HepG2 (cell line): ENCODE data around the gene NFATC4. TPM values are rescaled to one million over a fixed set of nuclear protein-coding genes. Genes with fewer than 3 reads are reported as not detected.

Experiments
- ATAC-seq: fragments of 200-7000 bp; cut with Tn5 transposase; 3 replicates; pipeline ENCODE4 v1.9.1; 2020; ENCODE audit warnings: mild to moderate bottlenecking, moderate library complexity
- BruUV-seq: library from RNA; stranded (reverse); fragments of 400-500 nt; replicated peaks from 2 replicates; lab custom pipeline; 2021; lab: Mats Ljungman, UMichigan
- CTCF ChIA-PET: fragments of 300-600 bp; formaldehyde crosslinking; extraction: SDS; loops from one replicate; lab custom pipeline; 2021; ENCODE audit warnings: low total read pairs, inconsistent platforms, low intra/inter-chr PET ratio; lab: Yijun Ruan, JAX
- POLR2A ChIA-PET: fragments of 350-600 bp; sonication (Branson Sonifier 250); formaldehyde crosslinking; loops from one replicate; lab custom pipeline; 2020; ENCODE audit warnings: antibody characterized with exemption, inconsistent platforms; lab: Yijun Ruan, JAX
- DNase-seq: peaks from one replicate; pipeline ENCODE4 v3.0.0-alpha.2; 2015; ENCODE audit warnings: low spot score
- FAIRE-seq: peaks from 3 replicates; lab custom pipeline; 2011; peaks lifted over from hg19 to GRCh38; lab: Jason Lieb, UNC
- H2AFZ ChIP-seq: one replicate; pipeline ENCODE4 v1.6.1; 2011; ENCODE audit warnings: low read length, inconsistent platforms
- H3K27ac ChIP-seq: fragments of 300-600 bp; 3 replicates; pipeline ENCODE4 v1.8.0; 2011; ENCODE audit warnings: mixed run types, mild to moderate bottlenecking, mixed read lengths, low read length, inconsistent platforms; ENCODE audit not compliant: insufficient read depth; ENCODE audit errors: extremely low read length
- H3K27me3 ChIP-seq, 2 experiments: fragments of 200-600 bp in 1 of 2; 2 replicates in 1 of 2; 3 replicates in 1 of 2; pipeline versions ENCODE4 v1.6.0 to v1.8.0; 2011; ENCODE audit warnings: low read length in 2 of 2, mild to moderate bottlenecking in 2 of 2, moderate library complexity in 2 of 2, inconsistent platforms in 1 of 2; ENCODE audit not compliant: insufficient read depth in 2 of 2, control insufficient read depth in 1 of 2
- H3K36me3 ChIP-seq, 2 experiments: fragments of 200-600 bp in 1 of 2; replicated peaks in 1 of 2; 2 replicates in 1 of 2; 3 replicates in 1 of 2; pipeline versions ENCODE4 v1.5.1 to v1.8.0; 2011; ENCODE audit warnings: low read length in 2 of 2, inconsistent platforms in 1 of 2; ENCODE audit not compliant: insufficient read depth in 2 of 2, control insufficient read depth in 1 of 2
- H3K4me1 ChIP-seq: 2 replicates; pipeline ENCODE4 v1.5.1; 2012; ENCODE audit warnings: low read length, inconsistent platforms; ENCODE audit not compliant: insufficient read depth
- H3K4me2 ChIP-seq: 2 replicates; pipeline ENCODE4 v1.6.0; 2011; ENCODE audit warnings: low read depth, low read length, inconsistent platforms
- H3K4me3 ChIP-seq, 3 experiments: fragments of 200-600 bp in 1 of 3; sonication (generic), shearing (Covaris generic) in 1 of 3; replicated peaks in 1 of 3; 2 replicates each; pipeline ENCODE4 v1.5.1; 2011 to 2016; ENCODE audit warnings: low read length in 3 of 3, inconsistent platforms in 2 of 3, low read depth in 2 of 3, mild to moderate bottlenecking in 2 of 3, control low read depth in 1 of 3, mixed read lengths in 1 of 3; ENCODE audit not compliant: insufficient read depth in 1 of 3
- H3K79me2 ChIP-seq: one replicate; pipeline ENCODE4 v1.6.1; 2011; ENCODE audit warnings: low read length, inconsistent platforms; ENCODE audit not compliant: insufficient read depth
- H3K9ac ChIP-seq: 2 replicates; pipeline ENCODE4 v1.6.0; 2011; ENCODE audit warnings: mild to moderate bottlenecking, low read depth, low read length, inconsistent platforms; ENCODE audit not compliant: insufficient read depth
- H3K9me3 ChIP-seq: 2 replicates; pipeline ENCODE4 v1.5.1; 2012; ENCODE audit warnings: mild to moderate bottlenecking, low read length
- H4K20me1 ChIP-seq: 2 replicates; pipeline ENCODE4 v1.6.0; 2011; ENCODE audit warnings: inconsistent platforms, mild to moderate bottlenecking, low read length, moderate library complexity; ENCODE audit not compliant: insufficient read depth
- ARNT ChIP-seq: fragments of 450-650 bp; IDR thresholded peaks from 2 replicates; pipeline ENCODE4 v1.6.1; 2017
- BCL3 ChIP-seq: sonication (generic); formaldehyde crosslinking; IDR thresholded peaks from 2 replicates; pipeline ENCODE4 v1.5.1; 2020; ENCODE audit warnings: mild to moderate bottlenecking, missing genetic modification reagents, moderate library complexity
- DZIP1 ChIP-seq: sonication (generic); formaldehyde crosslinking; IDR thresholded peaks from 2 replicates; pipeline ENCODE4 v1.5.0; 2020; ENCODE audit warnings: mild to moderate bottlenecking, missing genetic modification reagents
- FOXM1 ChIP-seq: sonication (generic); formaldehyde crosslinking; IDR thresholded peaks from 2 replicates; pipeline ENCODE4 v1.5.0; 2020; ENCODE audit warnings: missing genetic modification reagents
- NPAS2 ChIP-seq: sonication (generic); formaldehyde crosslinking; IDR thresholded peaks from 2 replicates; pipeline ENCODE4 v1.8.0; 2022; ENCODE audit warnings: mild to moderate bottlenecking, missing genetic modification reagents, borderline replicate concordance
- SAFB2 ChIP-seq: sonication (generic); formaldehyde crosslinking; IDR thresholded peaks from 2 replicates; pipeline ENCODE4 v1.5.1; 2020; ENCODE audit warnings: missing genetic modification reagents, low read depth, mild to moderate bottlenecking, borderline replicate concordance
- ZNF124 ChIP-seq: sonication (generic); formaldehyde crosslinking; IDR thresholded peaks from 2 replicates; pipeline ENCODE4 v1.4.0; 2020; ENCODE audit warnings: missing genetic modification reagents
- WGBS: methylation state at CpG from one replicate; pipeline ENCODE4 v1.1.6; 2017; ENCODE audit warnings: low lambda C conversion rate; 5-methylcytosine and 5-hydroxymethylcytosine counted together
- in situ Hi-C: cut with HindIII; loops from 2 replicates; pipeline ENCODE4 v1.10.0; 2017; ENCODE audit warnings: low pct_unique_long_range_greater_than_20kb; ENCODE audit not compliant: extremely low pct_ligation_motif_present
- intact Hi-C: fragments of 100-400 bp; cut with micrococcal nuclease; formaldehyde crosslinking; loops from one replicate; pipeline ENCODE4 v1.10.0; 2022; ENCODE audit not compliant: unreplicated experiment
- polyA plus RNA-seq, 8 experiments: library from polyadenylated mRNA; depleted of rRNA in 3 of 8; stranded (reverse) in 7 of 8; unstranded in 1 of 8; fragments of >200 nt; fragmentation: Illumina TruSeq in 4 of 8; extraction: Trizol in 4 of 8; gene quantifications; 2 replicates each; pipeline versions ENCODE4 v1.2.1 to v1.2.3, GENCODE V29; 2011 to 2016; ENCODE audit warnings: low read depth in 4 of 8, missing spikeins in 1 of 8, mixed read lengths in 1 of 8; ENCODE audit not compliant: insufficient read depth in 1 of 8
- total RNA-seq, 5 experiments: library from RNA; depleted of rRNA; stranded (reverse); fragments of >200 nt; fragmentation: Illumina TruSeq; extraction: Trizol; gene quantifications; 2 replicates each; pipeline ENCODE4 v1.2.3, GENCODE V29; 2016; ENCODE audit warnings: low read depth in 1 of 5
- TF ChIP-seq, protein P1 (sequence below): sonication (generic); formaldehyde crosslinking; IDR thresholded peaks from 2 replicates; pipeline ENCODE4 v1.5.1; 2020; ENCODE audit warnings: missing genetic modification reagents, mild to moderate bottlenecking, borderline replicate concordance
- TF ChIP-seq, protein P2 (sequence below): sonication (generic); formaldehyde crosslinking; IDR thresholded peaks from 2 replicates; pipeline ENCODE4 v1.8.1; 2023; ENCODE audit warnings: missing genetic modification reagents, mild to moderate bottlenecking, borderline replicate concordance
- TF ChIP-seq, protein P3 (sequence below): sonication (generic); formaldehyde crosslinking; IDR thresholded peaks from 2 replicates; pipeline ENCODE4 v1.5.1; 2020; ENCODE audit warnings: mild to moderate bottlenecking, missing genetic modification reagents, moderate library complexity

The NFATC4 gene
- total and polyA plus RNA-seq, 2 of the 13 experiments (the other 11 are each of a cell fraction or from before 2014, with no cell fraction given) = 0.04 to 0.15 TPM

DNA sequence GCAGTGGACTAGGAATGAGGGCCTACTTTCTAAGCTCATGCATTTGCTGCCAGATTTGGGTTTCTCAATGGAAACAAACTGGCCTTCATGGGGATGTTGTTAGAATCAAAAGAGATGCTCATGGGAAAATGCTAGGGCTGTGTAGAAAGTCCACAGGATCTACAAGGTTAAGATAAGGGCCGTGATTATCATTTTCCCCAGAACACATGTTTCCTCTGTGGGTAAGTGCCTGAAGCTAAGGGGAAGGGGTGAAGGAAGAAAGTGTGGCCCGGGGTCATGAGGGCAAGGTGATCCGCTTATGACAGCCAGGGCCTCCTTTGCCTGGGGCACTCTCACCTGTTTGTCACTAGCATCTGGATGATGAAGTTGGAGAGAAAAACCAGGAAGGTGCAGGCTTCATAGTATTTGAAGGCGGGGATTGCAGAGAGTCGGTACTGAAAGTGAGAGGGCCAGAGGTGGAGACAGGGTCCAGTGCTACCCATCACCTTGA, 42.9 kb upstream of the NFATC4 start (continued):
- TF ChIP-seq DZIP1 (CRISPR knock-in tag) = no peak
- no peak for TF ChIP-seq ARNT
- TF ChIP-seq, all 625 proteins: peak for 2

GRCh38 chr14:24325963-24326362, 42.0 kb upstream of the NFATC4 start:
- 28% methylated on average over 9 of the region's 9 CpGs for WGBS
- H3K27ac ChIP-seq = no peak overlapping the region
- TF ChIP-seq BCL3 (CRISPR knock-in tag) (no peak), FOXM1 (CRISPR knock-in tag) (no peak), NPAS2 (CRISPR knock-in tag) (0 out of 2 replicates have a peak, but pooled peaks have one; percentile 53), SAFB2 (CRISPR knock-in tag) (no peak), ZNF124 (CRISPR knock-in tag) (no peak)
- TF ChIP-seq, protein P1, sequence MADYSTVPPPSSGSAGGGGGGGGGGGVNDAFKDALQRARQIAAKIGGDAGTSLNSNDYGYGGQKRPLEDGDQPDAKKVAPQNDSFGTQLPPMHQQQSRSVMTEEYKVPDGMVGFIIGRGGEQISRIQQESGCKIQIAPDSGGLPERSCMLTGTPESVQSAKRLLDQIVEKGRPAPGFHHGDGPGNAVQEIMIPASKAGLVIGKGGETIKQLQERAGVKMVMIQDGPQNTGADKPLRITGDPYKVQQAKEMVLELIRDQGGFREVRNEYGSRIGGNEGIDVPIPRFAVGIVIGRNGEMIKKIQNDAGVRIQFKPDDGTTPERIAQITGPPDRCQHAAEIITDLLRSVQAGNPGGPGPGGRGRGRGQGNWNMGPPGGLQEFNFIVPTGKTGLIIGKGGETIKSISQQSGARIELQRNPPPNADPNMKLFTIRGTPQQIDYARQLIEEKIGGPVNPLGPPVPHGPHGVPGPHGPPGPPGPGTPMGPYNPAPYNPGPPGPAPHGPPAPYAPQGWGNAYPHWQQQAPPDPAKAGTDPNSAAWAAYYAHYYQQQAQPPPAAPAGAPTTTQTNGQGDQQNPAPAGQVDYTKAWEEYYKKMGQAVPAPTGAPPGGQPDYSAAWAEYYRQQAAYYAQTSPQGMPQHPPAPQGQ (CRISPR knock-in tag) = no peak
- TF ChIP-seq, protein P2, sequence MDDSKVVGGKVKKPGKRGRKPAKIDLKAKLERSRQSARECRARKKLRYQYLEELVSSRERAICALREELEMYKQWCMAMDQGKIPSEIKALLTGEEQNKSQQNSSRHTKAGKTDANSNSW (CRISPR knock-in tag) = no peak
- TF ChIP-seq, protein P3, sequence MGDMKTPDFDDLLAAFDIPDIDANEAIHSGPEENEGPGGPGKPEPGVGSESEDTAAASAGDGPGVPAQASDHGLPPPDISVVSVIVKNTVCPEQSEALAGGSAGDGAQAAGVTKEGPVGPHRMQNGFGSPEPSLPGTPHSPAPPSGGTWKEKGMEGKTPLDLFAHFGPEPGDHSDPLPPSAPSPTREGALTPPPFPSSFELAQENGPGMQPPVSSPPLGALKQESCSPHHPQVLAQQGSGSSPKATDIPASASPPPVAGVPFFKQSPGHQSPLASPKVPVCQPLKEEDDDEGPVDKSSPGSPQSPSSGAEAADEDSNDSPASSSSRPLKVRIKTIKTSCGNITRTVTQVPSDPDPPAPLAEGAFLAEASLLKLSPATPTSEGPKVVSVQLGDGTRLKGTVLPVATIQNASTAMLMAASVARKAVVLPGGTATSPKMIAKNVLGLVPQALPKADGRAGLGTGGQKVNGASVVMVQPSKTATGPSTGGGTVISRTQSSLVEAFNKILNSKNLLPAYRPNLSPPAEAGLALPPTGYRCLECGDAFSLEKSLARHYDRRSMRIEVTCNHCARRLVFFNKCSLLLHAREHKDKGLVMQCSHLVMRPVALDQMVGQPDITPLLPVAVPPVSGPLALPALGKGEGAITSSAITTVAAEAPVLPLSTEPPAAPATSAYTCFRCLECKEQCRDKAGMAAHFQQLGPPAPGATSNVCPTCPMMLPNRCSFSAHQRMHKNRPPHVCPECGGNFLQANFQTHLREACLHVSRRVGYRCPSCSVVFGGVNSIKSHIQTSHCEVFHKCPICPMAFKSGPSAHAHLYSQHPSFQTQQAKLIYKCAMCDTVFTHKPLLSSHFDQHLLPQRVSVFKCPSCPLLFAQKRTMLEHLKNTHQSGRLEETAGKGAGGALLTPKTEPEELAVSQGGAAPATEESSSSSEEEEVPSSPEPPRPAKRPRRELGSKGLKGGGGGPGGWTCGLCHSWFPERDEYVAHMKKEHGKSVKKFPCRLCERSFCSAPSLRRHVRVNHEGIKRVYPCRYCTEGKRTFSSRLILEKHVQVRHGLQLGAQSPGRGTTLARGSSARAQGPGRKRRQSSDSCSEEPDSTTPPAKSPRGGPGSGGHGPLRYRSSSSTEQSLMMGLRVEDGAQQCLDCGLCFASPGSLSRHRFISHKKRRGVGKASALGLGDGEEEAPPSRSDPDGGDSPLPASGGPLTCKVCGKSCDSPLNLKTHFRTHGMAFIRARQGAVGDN (CRISPR knock-in tag) = 0 out of 2 replicates have a peak, but pooled peaks have one; percentile 8

More at GRCh38 chr14:24325963-24326362, 42.0 kb upstream of the NFATC4 start:
- H3K4me2 ChIP-seq = no peak overlapping the region
- no peaks in the 10 kb centered on the region for H4K20me1 ChIP-seq
- H3K36me3 ChIP-seq = no peaks in the 10 kb centered on the region
- no peaks in the 10 kb centered on the region for H3K9me3 ChIP-seq
- FAIRE-seq (no peak), DNase-seq (no peak), ATAC-seq (no peak)
- in situ Hi-C loops (no loop called here), intact Hi-C loops (no loop called here)
- ChIA-PET CTCF (no interaction called here), POLR2A (interaction anchor here (1.2 kb wide), 1 partner anchor 55 kb away, joined by 3 read pairs; the partner anchor contains the start of gene RABGGTA)
- BruUV-seq = no TSS peak
- no peak overlapping the region for H3K4me3 ChIP-seq
- no peak overlapping the region for H2AFZ ChIP-seq
- H3K79me2 ChIP-seq = no peaks in the 10 kb centered on the region
- peaks cover 9% of the 10 kb centered on the region for H3K4me1 ChIP-seq
- no peak overlapping the region for H3K9ac ChIP-seq
- peaks cover 29 to 79% of the 10 kb centered on the region in 2 experiments for H3K27me3 ChIP-seq
